ENCODE measurements around the gene SASH1.

DNA sequence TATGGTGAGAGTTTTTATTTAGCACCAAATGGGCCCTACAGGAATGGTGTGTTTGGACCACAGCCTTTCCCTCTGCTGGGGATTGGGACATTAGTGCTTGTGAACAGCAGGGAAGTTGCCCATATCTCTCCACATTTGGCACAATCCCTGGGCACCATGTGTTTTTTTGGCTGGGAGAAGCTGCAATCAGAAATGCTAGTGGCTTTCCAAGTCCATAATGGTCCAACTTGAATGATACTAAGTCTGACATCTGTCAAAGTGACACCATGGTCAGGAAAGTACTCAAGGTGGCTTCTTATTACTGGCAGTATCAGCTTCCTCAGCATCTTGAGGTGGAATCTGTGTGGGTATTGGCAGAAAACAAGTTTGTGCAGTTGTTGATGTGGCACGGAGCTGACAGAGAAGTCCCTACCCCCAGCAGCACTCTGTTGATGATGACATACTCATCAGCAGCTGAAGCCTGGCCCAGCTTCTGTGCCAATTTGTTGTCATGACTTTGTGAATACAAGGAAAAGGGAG lies 53.0 kb downstream of the SASH1 start:
- no peak for TF ChIP-seq EZH2 (IDR thresholded peaks at IDR 0.05; ENCODE audit: insufficient read depth, low read length)
- TF ChIP-seq, protein P1, sequence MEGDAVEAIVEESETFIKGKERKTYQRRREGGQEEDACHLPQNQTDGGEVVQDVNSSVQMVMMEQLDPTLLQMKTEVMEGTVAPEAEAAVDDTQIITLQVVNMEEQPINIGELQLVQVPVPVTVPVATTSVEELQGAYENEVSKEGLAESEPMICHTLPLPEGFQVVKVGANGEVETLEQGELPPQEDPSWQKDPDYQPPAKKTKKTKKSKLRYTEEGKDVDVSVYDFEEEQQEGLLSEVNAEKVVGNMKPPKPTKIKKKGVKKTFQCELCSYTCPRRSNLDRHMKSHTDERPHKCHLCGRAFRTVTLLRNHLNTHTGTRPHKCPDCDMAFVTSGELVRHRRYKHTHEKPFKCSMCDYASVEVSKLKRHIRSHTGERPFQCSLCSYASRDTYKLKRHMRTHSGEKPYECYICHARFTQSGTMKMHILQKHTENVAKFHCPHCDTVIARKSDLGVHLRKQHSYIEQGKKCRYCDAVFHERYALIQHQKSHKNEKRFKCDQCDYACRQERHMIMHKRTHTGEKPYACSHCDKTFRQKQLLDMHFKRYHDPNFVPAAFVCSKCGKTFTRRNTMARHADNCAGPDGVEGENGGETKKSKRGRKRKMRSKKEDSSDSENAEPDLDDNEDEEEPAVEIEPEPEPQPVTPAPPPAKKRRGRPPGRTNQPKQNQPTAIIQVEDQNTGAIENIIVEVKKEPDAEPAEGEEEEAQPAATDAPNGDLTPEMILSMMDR (IDR thresholded peaks at IDR 0.05; ENCODE audit: insufficient read depth, low read depth, low read length): no peak

All from astrocyte (in vitro differentiated cells and primary cell).